Measurements from ENCODE around the gene RCOR1. TPM values are rescaled to one million over a fixed set of nuclear protein-coding genes. Genes with fewer than 3 reads are reported as not detected.

Gene RCOR1
- total RNA-seq, 1 experiment from 2014 or later = 102 TPM

DNA sequence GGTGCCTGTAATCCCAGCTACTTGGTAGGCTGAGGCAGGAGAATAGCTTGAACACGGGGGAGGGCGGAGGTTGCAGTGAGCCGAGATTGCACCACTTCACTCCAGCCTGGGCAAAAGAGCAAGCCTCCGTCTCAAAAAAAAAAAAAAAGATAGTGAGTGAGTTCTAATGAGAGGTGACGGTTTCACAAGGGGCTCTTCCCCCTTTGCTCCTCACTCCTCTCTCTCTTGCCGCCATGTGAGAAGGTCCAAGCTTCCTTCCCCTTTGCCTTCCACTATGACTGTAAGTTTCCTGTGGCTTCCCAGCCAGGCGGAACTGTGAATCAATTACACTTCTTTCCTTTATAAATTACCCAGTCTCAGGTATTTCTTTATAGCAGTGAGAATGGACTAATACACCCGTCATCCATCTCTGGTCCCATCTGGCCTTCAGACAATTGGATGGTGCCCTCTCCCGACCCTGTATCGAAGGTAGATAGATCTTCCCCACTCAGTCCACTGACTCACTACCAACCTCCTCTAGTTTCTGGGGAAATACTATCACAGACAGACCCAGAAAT, 27.0 kb upstream of the RCOR1 start:
- DNase-seq (ENCODE audit: low spot score) = no peak
- ChIA-PET CTCF (no interaction called here), POLR2A (ENCODE audit: low non-redundant PET) (interaction anchor here (0.6 kb wide), 1 partner anchor 756 kb away, joined by 9 read pairs; no protein-coding TSS in a partner anchor)
- no peaks in the 10 kb centered on the region for H3K9me3 ChIP-seq (ENCODE audit: low read depth, low read length, poor library complexity, severe bottlenecking)
- intact Hi-C loops (cut with micrococcal nuclease; ENCODE audit: unreplicated experiment) = no loop called here
- H3K27me3 ChIP-seq (replicated peaks; ENCODE audit: insufficient read depth, low read depth, low read length, poor library complexity) = no peaks in the 10 kb centered on the region
- no peak overlapping the region for H3K27ac ChIP-seq (ENCODE audit: low read depth, low read length, poor library complexity, severe bottlenecking)
- TF ChIP-seq, protein P1, sequence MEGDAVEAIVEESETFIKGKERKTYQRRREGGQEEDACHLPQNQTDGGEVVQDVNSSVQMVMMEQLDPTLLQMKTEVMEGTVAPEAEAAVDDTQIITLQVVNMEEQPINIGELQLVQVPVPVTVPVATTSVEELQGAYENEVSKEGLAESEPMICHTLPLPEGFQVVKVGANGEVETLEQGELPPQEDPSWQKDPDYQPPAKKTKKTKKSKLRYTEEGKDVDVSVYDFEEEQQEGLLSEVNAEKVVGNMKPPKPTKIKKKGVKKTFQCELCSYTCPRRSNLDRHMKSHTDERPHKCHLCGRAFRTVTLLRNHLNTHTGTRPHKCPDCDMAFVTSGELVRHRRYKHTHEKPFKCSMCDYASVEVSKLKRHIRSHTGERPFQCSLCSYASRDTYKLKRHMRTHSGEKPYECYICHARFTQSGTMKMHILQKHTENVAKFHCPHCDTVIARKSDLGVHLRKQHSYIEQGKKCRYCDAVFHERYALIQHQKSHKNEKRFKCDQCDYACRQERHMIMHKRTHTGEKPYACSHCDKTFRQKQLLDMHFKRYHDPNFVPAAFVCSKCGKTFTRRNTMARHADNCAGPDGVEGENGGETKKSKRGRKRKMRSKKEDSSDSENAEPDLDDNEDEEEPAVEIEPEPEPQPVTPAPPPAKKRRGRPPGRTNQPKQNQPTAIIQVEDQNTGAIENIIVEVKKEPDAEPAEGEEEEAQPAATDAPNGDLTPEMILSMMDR (conservative IDR thresholded peaks at IDR 0.05; ENCODE audit: low read depth, low read length) = no peak
- no peak for TF ChIP-seq EZH2 (IDR thresholded peaks at IDR 0.05; ENCODE audit: borderline replicate concordance, low read depth, low read length, poor library complexity, severe bottlenecking)
- no peak overlapping the region for H3K4me3 ChIP-seq (ENCODE audit: low read depth, low read length, poor library complexity, severe bottlenecking)
- no peaks in the 10 kb centered on the region for H3K4me1 ChIP-seq (ENCODE audit: insufficient read depth, low read length, poor library complexity, severe bottlenecking)
- no peaks in the 10 kb centered on the region for H3K36me3 ChIP-seq (ENCODE audit: insufficient read depth, low read length, poor library complexity, severe bottlenecking)
- no TSS peak for BruUV-seq (replicated peaks)

DNA sequence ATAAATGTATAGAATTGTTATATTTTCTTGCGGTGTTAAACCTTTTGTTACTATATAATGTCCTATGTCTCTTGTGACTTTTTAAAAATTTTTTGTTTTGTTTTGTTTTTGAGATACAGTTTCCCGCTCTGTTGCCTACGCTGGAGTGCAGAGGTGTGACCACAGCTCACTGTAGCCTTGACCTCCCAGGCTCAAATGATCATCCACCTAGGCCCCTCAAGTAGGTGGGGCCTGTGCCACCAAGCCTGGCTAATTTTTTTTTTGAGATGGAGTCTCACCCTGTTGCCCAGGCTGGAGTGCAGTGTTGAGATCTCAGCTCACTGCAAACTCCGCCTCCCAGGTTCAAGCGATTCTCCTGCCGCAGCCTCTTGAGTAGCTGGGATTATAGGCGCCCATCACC, 26.5 kb upstream of the RCOR1 start:
- DNase-seq (ENCODE audit: low spot score) = no peak
- Histone ChIP-seq H3K27me3 (replicated peaks; ENCODE audit: insufficient read depth, low read depth, low read length, poor library complexity) (no peaks in the 10 kb centered on the region), H3K27ac (ENCODE audit: low read depth, low read length, poor library complexity, severe bottlenecking) (no peak overlapping the region), H3K36me3 (ENCODE audit: insufficient read depth, low read length, poor library complexity, severe bottlenecking) (no peaks in the 10 kb centered on the region), H3K4me1 (ENCODE audit: insufficient read depth, low read length, poor library complexity, severe bottlenecking) (no peaks in the 10 kb centered on the region), H3K9me3 (ENCODE audit: low read depth, low read length, poor library complexity, severe bottlenecking) (no peaks in the 10 kb centered on the region), H3K4me3 (ENCODE audit: low read depth, low read length, poor library complexity, severe bottlenecking) (no peak overlapping the region)
- ChIA-PET CTCF (no interaction called here), POLR2A (ENCODE audit: low non-redundant PET) (no interaction called here)
- BruUV-seq (replicated peaks) = no TSS peak
- TF ChIP-seq, protein P1 (conservative IDR thresholded peaks at IDR 0.05; ENCODE audit: low read depth, low read length) = no peak
- no peak for TF ChIP-seq EZH2 (IDR thresholded peaks at IDR 0.05; ENCODE audit: borderline replicate concordance, low read depth, low read length, poor library complexity, severe bottlenecking)
- intact Hi-C loops (cut with micrococcal nuclease; ENCODE audit: unreplicated experiment) = no loop called here

DNA sequence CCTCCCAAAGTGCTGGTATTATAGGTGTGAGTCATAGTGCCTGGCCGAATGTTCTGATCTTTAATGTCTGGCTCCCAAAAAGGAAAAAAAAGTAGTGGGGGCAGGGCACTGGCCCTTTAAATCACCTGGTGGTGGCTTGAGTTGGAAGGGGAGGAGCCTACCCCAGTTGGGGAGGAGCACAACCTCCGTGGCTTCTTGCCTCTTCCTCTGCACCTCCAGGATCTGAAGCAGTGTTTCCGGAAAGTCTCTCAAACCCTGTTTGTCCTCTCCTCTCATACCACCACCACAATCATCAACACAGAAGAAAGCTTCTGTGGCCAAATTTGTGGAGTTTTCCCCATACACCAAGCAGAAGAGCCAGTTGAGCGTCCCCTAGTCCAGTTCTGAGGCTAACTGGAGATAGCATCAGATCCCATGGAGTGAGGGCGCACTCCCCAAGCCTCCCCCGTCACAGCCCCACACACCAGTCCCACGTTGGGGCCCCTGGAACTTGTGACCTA, 24.3 kb upstream of the RCOR1 start:
- CTCF ChIA-PET = no interaction called here
- Histone ChIP-seq H3K36me3 (ENCODE audit: insufficient read depth, low read length, poor library complexity, severe bottlenecking) (no peaks in the 10 kb centered on the region), H3K4me1 (ENCODE audit: insufficient read depth, low read length, poor library complexity, severe bottlenecking) (no peaks in the 10 kb centered on the region), H3K4me3 (ENCODE audit: low read depth, low read length, poor library complexity, severe bottlenecking) (no peak overlapping the region), H3K27me3 (replicated peaks; ENCODE audit: insufficient read depth, low read depth, low read length, poor library complexity) (no peaks in the 10 kb centered on the region), H3K9me3 (ENCODE audit: low read depth, low read length, poor library complexity, severe bottlenecking) (no peaks in the 10 kb centered on the region), H3K27ac (ENCODE audit: low read depth, low read length, poor library complexity, severe bottlenecking) (no peak overlapping the region)
- TF ChIP-seq, protein P1 (conservative IDR thresholded peaks at IDR 0.05; ENCODE audit: low read depth, low read length) = no peak
- no peak for TF ChIP-seq EZH2 (IDR thresholded peaks at IDR 0.05; ENCODE audit: borderline replicate concordance, low read depth, low read length, poor library complexity, severe bottlenecking)
- intact Hi-C loops (cut with micrococcal nuclease; ENCODE audit: unreplicated experiment) = no loop called here
- POLR2A ChIA-PET (ENCODE audit: low non-redundant PET) = no interaction called here
- DNase-seq (ENCODE audit: low spot score) = no peak
- BruUV-seq (replicated peaks) = no TSS peak
